H7 (cell line): ENCODE data around the gene LCN6. TPM values are rescaled to one million over a fixed set of nuclear protein-coding genes. Genes with fewer than 3 reads are reported as not detected.
A peak's percentile ranks its signal among the peaks of the same experiment; 100 is the strongest.

Source experiments
- DNase-seq: peaks from one replicate; pipeline ENCODE4 v3.0.0; 2012
- H3K27me3 ChIP-seq: 2 replicates; pipeline ENCODE4 v1.6.0; 2011; ENCODE audit warnings: mild to moderate bottlenecking, low read length; ENCODE audit not compliant: control insufficient read depth, insufficient read depth
- H3K36me3 ChIP-seq: replicated peaks from 2 replicates; pipeline ENCODE4 v1.5.1; 2011; ENCODE audit warnings: low read length; ENCODE audit not compliant: control insufficient read depth, insufficient read depth
- H3K4me3 ChIP-seq: 2 replicates; pipeline ENCODE4 v1.5.1; 2011; ENCODE audit warnings: low read depth, mild to moderate bottlenecking, control low read depth, low read length, moderate library complexity; ENCODE audit not compliant: insufficient read depth
- total RNA-seq: library from RNA; depleted of rRNA; stranded (reverse); fragments of >200 nt; shearing (Covaris generic); gene quantifications from 2 replicates; pipeline ENCODE4 v1.2.3, GENCODE V29; 2014

LCN6 gene
- total RNA-seq, 1 experiment from 2014 or later = not detected

GRCh38 chr9:136734837-136735496 lies 13.4 kb downstream of the LCN6 start:
- no peak for DNase-seq
- H3K4me3 ChIP-seq = no peak overlapping the region
- no peaks in the 10 kb centered on the region for H3K36me3 ChIP-seq
- no peaks in the 10 kb centered on the region for H3K27me3 ChIP-seq

DNA sequence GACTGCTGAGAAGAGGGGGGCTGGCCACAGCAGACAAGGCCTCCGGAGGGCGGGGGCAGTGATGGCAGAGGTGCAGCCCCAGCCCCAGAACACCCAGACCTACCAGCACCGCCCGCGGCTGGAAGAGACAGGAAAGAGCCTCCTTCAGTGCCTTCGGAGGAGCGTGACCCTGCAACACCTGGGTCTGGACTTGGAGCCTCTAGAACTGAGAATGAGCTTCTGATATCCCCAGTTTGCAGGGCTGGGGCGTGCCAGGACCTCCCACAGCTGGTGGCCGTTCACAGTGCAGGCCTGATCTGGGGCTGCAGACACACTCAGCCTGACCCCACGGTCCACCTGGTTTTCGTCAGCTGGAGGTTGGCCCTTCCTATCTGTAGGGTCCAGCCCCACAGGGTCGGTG lies 14.7 kb downstream of the LCN6 start:
- DNase-seq = no peak
- Histone ChIP-seq H3K36me3 (no peaks in the 10 kb centered on the region), H3K4me3 (no peak overlapping the region), H3K27me3 (no peaks in the 10 kb centered on the region; the same call in 1 of the 2 replicates)

GRCh38 chr9:136732444-136733178 lies 15.7 kb downstream of the LCN6 start:
- Histone ChIP-seq H3K36me3 (no peaks in the 10 kb centered on the region), H3K4me3 (no peak overlapping the region), H3K27me3 (no peaks in the 10 kb centered on the region; the same call in 1 of the 2 replicates)
- no peak for DNase-seq

DNA sequence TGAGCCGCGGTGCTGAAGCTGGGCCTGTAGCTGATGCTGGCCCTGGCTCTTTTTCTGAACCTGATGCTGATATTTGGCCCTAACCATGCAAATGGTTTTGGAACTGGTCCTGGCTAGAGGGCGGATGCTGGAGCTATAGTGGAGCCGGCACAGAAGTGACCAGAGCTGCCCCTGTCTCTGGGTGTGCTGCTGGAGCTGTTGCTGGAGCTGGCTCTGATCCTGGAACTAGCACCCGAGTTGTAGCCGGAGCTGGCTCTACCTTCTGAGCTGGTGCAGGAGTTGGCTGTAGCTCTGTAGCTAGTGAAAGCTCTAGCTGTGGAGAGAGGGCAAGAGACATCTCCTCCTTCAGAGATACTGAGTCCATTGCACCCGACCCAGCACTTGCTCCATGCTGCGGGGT lies 18.4 kb downstream of the LCN6 start:
- DNase-seq = no peak
- no peak overlapping the region for H3K4me3 ChIP-seq
- H3K27me3 ChIP-seq = no peaks in the 10 kb centered on the region; the same call in 1 of the 2 replicates
- H3K36me3 ChIP-seq = peaks cover 17% of the 10 kb centered on the region

GRCh38 chr9:136729144-136729543 lies 19.2 kb downstream of the LCN6 start:
- H3K27me3 ChIP-seq = no peaks in the 10 kb centered on the region; the same call in 1 of the 2 replicates
- peaks cover 20% of the 10 kb centered on the region for H3K36me3 ChIP-seq
- peak overlapping the region; percentile 94 for H3K4me3 ChIP-seq
- no peak for DNase-seq

GRCh38 chr9:136728548-136729123 lies 19.7 kb downstream of the LCN6 start:
- Histone ChIP-seq H3K27me3 (no peaks in the 10 kb centered on the region; the same call in 1 of the 2 replicates), H3K36me3 (peaks cover 23% of the 10 kb centered on the region), H3K4me3 (peak overlapping the region; percentile 94)
- DNase-seq = peak; percentile 90

- Histone ChIP-seq H3K27me3 (no peaks in the 10 kb centered on the region; the same call in 1 of the 2 replicates), H3K4me3 (peak overlapping the region; percentile 94), H3K36me3 (peaks cover 24% of the 10 kb centered on the region)
- peak; percentile 98 for DNase-seq
Measured at GRCh38 chr9:136728080-136728547, 20.2 kb downstream of the LCN6 start.

DNA sequence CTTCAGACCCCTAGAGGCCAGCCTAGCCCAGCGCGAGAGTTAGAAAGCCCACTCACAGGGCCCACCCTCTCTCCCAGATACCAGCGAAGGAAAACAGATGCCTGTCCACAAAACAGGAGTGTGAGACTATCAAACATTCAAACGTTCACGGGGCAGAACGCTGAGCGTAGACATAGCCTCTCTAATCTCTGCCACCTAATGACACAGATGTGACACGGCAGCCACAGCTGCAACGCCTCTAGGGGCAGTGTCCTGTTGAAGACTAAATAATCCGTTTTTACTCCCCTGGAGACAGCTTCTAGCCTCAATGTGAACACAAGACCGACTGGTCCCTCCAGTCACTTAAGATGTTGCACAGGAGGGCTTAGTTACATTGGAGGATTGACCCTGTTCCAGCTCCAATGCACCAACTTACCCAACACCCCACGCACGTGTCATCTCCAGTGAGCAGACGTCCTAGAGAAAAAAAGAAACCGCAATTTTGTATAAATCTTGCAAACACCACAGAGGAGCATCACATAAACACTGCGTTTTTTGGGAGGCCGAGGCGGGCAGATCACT lies 21.6 kb downstream of the LCN6 start:
- no peaks in the 10 kb centered on the region; the same call in 1 of the 2 replicates for H3K27me3 ChIP-seq
- peaks cover 24% of the 10 kb centered on the region for H3K36me3 ChIP-seq
- DNase-seq = peak; percentile 78
- H3K4me3 ChIP-seq = peak overlapping the region; percentile 6; the same call in 1 of the 2 replicates

DNA sequence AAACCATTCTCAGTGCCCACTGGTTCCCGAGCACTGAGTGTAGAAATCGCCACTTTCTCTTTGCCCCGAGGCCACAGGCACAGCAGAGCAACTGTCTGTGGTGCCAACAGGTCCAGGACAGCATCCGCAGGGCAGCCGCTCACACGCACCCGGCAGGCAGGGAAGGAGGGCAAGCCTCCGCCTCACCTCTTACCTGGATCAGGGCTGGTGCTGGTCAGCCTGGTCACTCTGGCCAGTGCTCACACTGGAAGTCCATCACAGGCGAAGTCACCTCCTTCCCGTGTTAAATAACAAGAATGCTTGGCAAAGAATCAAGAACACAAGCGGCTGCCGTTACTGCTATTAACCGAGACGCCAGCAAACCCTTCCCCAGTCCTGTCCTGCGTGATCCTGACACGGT lies 22.2 kb downstream of the LCN6 start:
- no peak overlapping the region for H3K4me3 ChIP-seq
- H3K27me3 ChIP-seq = no peaks in the 10 kb centered on the region; the same call in 1 of the 2 replicates
- H3K36me3 ChIP-seq = peaks cover 24% of the 10 kb centered on the region
- no peak for DNase-seq

DNA sequence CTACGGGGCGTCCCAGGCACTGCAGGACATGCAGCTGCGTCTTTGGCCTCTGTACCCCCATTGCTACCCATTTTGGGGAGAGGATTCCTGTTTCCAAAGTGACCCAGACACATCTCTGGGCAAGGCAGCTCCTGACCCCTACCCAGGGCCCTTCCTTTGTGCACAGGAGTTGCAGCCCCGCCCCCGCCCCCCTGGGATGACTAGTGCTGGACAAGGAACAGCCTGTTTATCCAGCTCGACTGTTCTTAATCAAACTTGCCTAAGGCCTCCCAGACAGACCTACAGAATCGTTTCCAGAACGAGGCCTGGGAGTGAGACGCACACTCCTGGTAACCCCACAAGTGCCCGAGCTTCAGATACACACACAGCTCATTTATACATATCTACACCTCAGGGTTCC lies 22.7 kb downstream of the LCN6 start:
- no peak overlapping the region for H3K4me3 ChIP-seq
- H3K36me3 ChIP-seq = peaks cover 24% of the 10 kb centered on the region
- no peak for DNase-seq
- no peaks in the 10 kb centered on the region; the same call in 1 of the 2 replicates for H3K27me3 ChIP-seq

GRCh38 chr9:136724772-136725171 lies 23.6 kb downstream of the LCN6 start:
- Histone ChIP-seq H3K27me3 (no peaks in the 10 kb centered on the region; the same call in 1 of the 2 replicates), H3K36me3 (peaks cover 24% of the 10 kb centered on the region), H3K4me3 (no peak overlapping the region)
- DNase-seq = no peak

DNA sequence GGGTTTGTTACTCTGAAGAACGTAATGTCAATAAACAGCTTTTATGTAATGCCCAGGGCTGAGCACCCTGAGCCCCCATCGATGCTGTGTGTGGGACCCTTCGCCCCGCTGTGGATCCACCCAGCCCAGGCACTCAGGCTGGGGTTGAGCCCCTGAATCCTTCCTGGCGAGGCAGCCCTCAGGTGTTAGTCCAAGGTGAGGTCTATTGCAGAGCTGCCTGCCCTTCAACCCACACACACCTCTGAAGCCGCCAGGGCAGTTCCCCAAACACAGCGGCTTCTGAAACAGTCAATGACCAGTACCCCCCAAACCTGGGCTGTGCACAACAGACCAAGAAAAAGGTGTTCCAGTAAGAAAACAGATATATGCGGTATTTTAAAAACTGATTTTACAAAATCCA lies 24.3 kb downstream of the LCN6 start:
- no peak for DNase-seq
- no peak overlapping the region for H3K4me3 ChIP-seq
- H3K36me3 ChIP-seq = peaks cover 24% of the 10 kb centered on the region
- no peaks in the 10 kb centered on the region; the same call in 1 of the 2 replicates for H3K27me3 ChIP-seq

DNA sequence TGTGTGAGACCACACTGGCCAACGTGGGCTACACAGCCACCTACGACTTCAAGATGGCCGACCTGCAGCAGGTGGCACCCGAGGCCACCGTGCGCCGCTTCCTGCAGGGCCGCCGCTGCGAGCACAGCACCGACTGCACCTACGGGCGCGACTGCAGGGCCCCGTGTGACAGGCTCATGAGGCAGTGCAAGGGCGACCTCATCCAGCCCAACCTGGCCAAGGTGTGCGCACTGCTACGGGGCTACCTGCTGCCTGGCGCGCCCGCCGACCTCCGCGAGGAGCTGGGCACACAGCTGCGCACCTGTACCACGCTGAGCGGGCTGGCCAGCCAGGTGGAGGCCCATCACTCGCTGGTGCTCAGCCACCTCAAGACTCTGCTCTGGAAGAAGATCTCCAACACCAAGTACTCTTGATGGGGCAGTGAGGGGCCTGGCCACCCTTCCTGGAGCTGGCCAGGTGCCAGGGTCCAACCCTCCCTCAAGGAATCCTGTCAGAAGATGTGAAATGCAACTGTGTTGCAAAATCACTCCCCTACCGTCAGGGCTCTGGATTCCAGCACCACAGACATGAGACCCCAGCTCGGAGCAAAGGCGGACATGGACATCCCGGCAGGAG lies 24.9 kb downstream of the LCN6 start:
- Histone ChIP-seq H3K27me3 (no peaks in the 10 kb centered on the region), H3K4me3 (no peak overlapping the region), H3K36me3 (peaks cover 24% of the 10 kb centered on the region)
- DNase-seq = no peak

GRCh38 chr9:136722969-136723356 lies 25.4 kb downstream of the LCN6 start:
- Histone ChIP-seq H3K36me3 (peaks cover 24% of the 10 kb centered on the region), H3K4me3 (no peak overlapping the region), H3K27me3 (no peaks in the 10 kb centered on the region)
- DNase-seq = no peak
